DOHH2 (cell line): ENCODE measurements around the gene PRKN.

ENCODE experiments used
- CTCF ChIP-seq: fragments of 200-600 bp; sonication (generic); IDR thresholded peaks from one replicate; pipeline ENCODE4 v1.5.1; 2014; ENCODE audit warnings: antibody characterized with exemption, mild to moderate bottlenecking, low read depth, low read length; ENCODE audit not compliant: poor library complexity, severe bottlenecking
- EZH2phosphoT487 ChIP-seq: fragments of 200-600 bp; sonication (generic); IDR thresholded peaks from 2 replicates; pipeline ENCODE4 v1.6.1; 2017; ENCODE audit warnings: borderline replicate concordance, mild to moderate bottlenecking, antibody characterized with exemption, low read length, moderate library complexity, mixed read lengths

DNA sequence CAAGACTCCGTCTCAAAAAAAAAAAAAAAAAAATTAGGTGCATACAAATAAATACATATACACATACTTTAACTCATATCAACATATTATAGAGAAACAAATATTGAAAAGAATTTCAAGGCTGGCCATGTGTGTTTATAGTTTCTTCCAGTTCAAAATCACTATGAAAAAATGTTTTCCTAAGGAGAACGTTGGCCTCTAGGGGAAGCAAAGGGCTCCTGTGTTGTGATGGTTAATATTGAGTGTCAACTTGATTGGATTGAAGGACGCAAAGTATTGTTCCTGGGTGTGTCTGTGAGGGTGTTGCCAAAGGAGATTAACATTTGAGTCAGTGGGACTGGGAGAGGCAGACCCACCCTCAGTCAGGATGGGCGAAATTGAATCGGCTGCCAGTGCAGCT, 1271.7 kb downstream of the PRKN start:
- TF ChIP-seq CTCF = no peak
- TF ChIP-seq EZH2phosphoT487 = no peak
